ENCODE measurements around the gene TOB1. TPM values are rescaled to one million over a fixed set of nuclear protein-coding genes. Genes with fewer than 3 reads are reported as not detected.

TOB1 gene
- total RNA-seq, 4 donors from 2014 or later, result 28.1 to 46.4 (median 31.1) TPM

DNA sequence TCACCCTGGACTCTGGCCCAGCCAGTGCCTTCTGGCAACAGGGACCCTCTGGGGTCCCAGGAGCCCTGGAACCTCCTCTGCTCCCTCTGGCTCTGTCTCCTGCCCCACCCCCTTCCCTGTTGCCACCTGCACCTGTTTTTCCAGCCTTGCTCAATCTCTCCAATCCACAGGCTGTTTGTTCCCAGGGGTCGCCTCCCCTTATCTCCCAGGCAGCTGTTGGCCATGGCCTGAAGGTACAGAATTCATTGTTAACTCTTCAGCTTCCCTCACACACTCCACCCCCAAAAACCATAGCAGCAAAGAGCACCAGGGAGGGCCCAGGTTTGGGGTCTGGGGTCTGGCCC, 39.3 kb upstream of the TOB1 start:
- TF ChIP-seq, protein P1, sequence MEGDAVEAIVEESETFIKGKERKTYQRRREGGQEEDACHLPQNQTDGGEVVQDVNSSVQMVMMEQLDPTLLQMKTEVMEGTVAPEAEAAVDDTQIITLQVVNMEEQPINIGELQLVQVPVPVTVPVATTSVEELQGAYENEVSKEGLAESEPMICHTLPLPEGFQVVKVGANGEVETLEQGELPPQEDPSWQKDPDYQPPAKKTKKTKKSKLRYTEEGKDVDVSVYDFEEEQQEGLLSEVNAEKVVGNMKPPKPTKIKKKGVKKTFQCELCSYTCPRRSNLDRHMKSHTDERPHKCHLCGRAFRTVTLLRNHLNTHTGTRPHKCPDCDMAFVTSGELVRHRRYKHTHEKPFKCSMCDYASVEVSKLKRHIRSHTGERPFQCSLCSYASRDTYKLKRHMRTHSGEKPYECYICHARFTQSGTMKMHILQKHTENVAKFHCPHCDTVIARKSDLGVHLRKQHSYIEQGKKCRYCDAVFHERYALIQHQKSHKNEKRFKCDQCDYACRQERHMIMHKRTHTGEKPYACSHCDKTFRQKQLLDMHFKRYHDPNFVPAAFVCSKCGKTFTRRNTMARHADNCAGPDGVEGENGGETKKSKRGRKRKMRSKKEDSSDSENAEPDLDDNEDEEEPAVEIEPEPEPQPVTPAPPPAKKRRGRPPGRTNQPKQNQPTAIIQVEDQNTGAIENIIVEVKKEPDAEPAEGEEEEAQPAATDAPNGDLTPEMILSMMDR (IDR thresholded peaks at IDR 0.05), result no peak
- no peaks in the 10 kb centered on the region for H3K27me3 ChIP-seq
- no peaks in the 10 kb centered on the region for H3K36me3 ChIP-seq
- peaks cover 54 to 64% of the 10 kb centered on the region in 2 donors for H3K4me1 ChIP-seq
- H3K27ac ChIP-seq, result peak overlapping the region; percentile 90 to 98 (median 96)
- no peaks in the 10 kb centered on the region for H3K9me3 ChIP-seq
- 35 to 67% methylated on average over 1 of the region's 1 CpG for WGBS, 2 donors
- H3K4me3 ChIP-seq (replicated peaks in 1 of 3), result no peak overlapping the region
- peak; percentile 48 to 49 for DNase-seq
- intact Hi-C loops (cut with DNase I), result no loop called here

DNA sequence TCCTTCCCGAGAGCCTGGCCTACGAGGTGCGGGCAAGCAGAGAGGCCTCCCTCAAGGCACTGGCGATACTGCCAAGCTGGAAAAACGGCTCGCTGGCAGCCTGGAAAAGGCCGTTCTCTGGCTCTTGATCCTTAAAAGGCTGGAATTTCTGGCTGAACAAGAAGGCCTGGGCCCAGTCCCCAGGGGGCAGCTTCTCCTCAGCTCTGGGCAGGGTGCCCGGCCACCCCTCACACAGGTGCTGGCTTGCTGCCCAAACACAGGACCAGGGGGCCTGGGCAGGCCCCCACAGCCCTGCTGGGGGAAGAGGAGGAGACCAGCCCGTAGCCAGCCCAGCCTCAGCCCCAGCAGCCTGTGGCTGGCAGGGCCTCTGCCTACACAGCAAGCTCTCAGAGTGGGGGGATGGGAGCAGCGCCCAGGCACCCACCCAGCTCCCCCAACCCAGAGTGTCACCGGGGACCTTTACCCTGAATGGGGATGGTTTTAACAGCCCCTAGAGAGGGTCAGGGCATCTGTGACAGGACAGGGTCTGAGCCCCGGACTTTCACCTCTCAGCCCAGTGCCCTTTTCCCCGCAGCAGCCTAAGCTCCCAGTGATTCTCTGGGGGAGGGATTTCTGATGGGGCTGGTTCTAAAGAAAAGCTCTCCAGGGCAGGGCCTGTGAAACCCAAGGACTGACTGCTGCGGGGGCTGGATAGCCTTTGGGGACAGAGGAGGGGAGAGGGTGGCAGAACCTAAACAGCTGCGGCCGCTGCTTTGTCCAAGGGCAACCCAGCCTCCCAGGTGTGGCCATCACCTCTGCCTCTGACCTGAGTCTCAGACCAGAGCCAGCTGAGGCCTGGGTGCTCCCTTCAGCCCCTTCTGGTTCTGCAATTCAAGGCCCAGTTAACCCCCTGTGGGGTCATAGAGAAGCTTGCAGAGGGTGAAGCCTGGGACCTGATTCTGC, 38.6 kb upstream of the TOB1 start:
- intact Hi-C loops (cut with DNase I), result no loop called here
- Histone ChIP-seq H3K4me1 (peaks cover 48 to 58% of the 10 kb centered on the region in 2 donors), H3K27ac (peak overlapping the region; percentile 90 to 98 (median 96)), H3K4me3 (replicated peaks in 1 of 3) (no peak overlapping the region), H3K27me3 (no peaks in the 10 kb centered on the region), H3K9me3 (no peaks in the 10 kb centered on the region), H3K36me3 (no peaks in the 10 kb centered on the region)
- peak; percentile 96 to 98 for DNase-seq
- TF ChIP-seq, protein P1 (IDR thresholded peaks at IDR 0.05), result peak in 2 of 6 experiments; percentile 8 to 11
- peak in 1 of 2 donors; percentile 70 for TF ChIP-seq POLR2A (IDR thresholded peaks at IDR 0.05)
- 18 to 31% methylated on average over 9 to 14 of the region's 16 CpGs for WGBS, 2 donors

DNA sequence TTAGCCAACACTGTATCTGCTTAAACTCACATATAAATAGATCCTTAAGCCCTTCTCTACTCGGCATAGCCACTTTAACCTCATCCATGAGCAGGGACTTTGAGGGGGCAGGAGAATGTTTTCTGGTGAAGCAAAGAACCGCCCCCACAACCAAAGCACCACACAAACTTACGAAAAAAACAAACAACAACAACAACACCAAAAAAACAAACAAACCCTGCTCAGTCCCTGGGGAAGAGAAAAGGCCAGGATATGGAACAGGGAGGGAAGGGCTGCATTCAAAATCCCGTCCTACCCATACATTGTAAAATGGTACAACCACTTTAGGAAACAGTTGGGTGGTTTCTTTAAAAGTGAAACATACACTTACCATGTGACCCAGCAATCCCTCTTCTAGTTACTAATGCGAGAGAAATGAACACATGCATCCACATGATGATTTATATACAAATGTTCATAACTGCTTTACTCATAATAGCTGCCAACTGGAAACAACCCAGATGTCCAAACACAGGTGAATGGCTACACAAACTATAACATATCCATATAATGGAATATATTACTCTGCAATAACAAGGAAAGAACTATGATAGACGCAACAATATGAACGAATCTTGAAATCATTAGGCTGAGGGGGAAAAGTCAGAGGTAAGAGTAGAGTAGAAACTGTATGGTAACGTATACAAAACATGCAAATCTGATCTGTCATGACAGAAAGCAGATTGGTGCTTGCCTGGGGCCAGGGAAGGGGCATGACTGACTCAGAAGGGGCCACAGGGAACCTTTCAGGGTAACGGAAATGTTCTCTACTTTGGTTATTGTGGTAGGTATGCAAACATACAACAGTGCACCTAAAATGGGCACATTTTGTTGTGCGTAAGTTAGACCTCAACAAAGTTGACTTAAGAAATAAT, 37.7 kb upstream of the TOB1 start:
- Histone ChIP-seq H3K27ac (peak overlapping the region; percentile 90 to 98 (median 96)), H3K36me3 (no peaks in the 10 kb centered on the region), H3K27me3 (no peaks in the 10 kb centered on the region), H3K9me3 (no peaks in the 10 kb centered on the region), H3K4me1 (peaks cover 40 to 48% of the 10 kb centered on the region in 2 donors), H3K4me3 (replicated peaks in 1 of 3) (no peak overlapping the region)
- no peak for DNase-seq
- 55 to 67% methylated on average over 10 of the region's 10 CpGs for WGBS, 2 donors
- TF ChIP-seq POLR2A (IDR thresholded peaks at IDR 0.05), result no peak
- TF ChIP-seq, protein P1 (IDR thresholded peaks at IDR 0.05), result no peak
- intact Hi-C loops (cut with DNase I), result no loop called here

DNA sequence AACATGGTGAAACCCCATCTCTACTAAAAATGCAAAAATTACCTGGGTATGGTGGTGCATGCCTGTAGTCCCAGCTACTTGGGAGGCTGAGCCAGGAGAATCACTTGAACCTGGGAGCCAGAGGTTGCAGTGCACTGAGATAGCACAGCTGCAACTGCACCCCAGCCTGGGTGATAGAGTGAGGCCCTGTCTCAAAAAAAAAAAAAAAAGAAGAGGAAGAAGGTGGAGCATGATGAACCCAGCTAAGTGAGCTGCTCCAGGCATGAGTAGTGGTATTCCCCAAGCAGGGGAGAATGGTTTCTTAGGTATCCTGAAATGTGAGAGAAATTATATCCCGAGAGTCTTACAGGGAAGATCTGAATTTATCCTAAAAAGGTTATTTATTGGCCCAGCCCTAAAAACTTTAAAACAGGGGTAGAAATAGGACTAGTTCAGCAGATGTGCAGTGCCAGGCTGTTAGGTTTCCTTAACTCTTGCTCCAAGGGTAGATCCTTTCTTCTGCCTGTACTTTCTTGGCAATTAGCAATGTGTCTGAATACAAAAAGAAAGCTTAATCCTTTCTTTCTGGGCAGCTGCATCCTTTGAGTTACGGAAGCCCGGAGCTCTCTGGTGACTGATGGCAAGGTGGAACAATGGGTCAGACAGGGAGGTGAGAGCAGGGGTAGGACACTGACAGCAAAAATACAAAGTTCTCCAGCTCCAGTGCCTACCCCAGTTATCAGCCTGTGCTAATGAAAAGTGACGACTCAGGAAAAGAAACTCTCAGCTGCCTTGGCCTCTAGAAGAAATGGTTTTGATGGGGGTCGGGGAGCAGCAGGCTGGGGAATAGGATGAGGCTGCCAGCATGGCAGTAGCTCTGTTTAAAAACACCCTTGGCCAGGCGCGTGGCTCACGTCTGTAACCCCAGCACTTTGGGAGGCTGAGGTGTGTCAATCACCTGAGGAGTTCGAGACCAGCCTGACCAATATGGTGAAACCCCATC, 36.5 kb upstream of the TOB1 start:
- Histone ChIP-seq H3K4me3 (replicated peaks in 1 of 3) (no peak overlapping the region), H3K4me1 (peaks cover 30 to 38% of the 10 kb centered on the region in 2 donors), H3K27me3 (no peaks in the 10 kb centered on the region), H3K9me3 (no peaks in the 10 kb centered on the region), H3K36me3 (no peaks in the 10 kb centered on the region), H3K27ac (peak overlapping the region; percentile 90 to 98 (median 96))
- 73 to 83% methylated on average over 9 of the region's 9 CpGs for WGBS, 2 donors
- TF ChIP-seq POLR2A (IDR thresholded peaks at IDR 0.05), result no peak
- TF ChIP-seq, protein P1 (IDR thresholded peaks at IDR 0.05), result no peak
- intact Hi-C loops (cut with DNase I), result no loop called here
- DNase-seq, result no peak
